NCI-H1048 (cell line): ENCODE data around the gene BTG1.
"Not testable (repeated sequence)": the region's sequence is repeated elsewhere in the genome, so short reads cannot be mapped to it uniquely, and the experiment has no call there.

ENCODE experiments used
- DNase-seq: peaks from one replicate; lab custom pipeline; 2025; lab: John Stamatoyannopoulos, UW

The BTG1 gene

GRCh38 chr12:92149563-92149962 is 3.9 kb upstream of the BTG1 start:
- DNase-seq = no peak

- no peak for DNase-seq
Measured at GRCh38 chr12:92147491-92147890, 1.8 kb upstream of the BTG1 start.

- no peak for DNase-seq
Measured at GRCh38 chr12:92146497-92147224, 1.0 kb upstream of the BTG1 start.

DNA sequence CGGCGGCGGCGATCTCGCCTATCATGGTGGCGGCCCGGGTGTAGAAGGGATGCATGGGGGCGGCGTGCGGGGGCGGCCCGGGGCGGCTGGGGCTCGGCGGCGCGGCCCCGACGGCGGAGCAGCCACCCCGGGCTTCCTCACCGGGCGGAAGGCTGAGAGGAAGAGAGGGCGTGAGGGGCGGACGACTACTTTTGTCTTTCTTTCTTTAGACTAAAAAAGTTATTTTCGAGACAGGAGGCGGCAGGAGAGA is 240 bp downstream of the BTG1 start:
- no peak for DNase-seq

- DNase-seq = no peak
Measured at GRCh38 chr12:92144631-92145480, 790 bp downstream of the BTG1 start.

GRCh38 chr12:92143686-92144630 is 1.7 kb downstream of the BTG1 start:
- no peak for DNase-seq

GRCh38 chr12:92143258-92143657 is 2.4 kb downstream of the BTG1 start:
- no peak for DNase-seq

DNA sequence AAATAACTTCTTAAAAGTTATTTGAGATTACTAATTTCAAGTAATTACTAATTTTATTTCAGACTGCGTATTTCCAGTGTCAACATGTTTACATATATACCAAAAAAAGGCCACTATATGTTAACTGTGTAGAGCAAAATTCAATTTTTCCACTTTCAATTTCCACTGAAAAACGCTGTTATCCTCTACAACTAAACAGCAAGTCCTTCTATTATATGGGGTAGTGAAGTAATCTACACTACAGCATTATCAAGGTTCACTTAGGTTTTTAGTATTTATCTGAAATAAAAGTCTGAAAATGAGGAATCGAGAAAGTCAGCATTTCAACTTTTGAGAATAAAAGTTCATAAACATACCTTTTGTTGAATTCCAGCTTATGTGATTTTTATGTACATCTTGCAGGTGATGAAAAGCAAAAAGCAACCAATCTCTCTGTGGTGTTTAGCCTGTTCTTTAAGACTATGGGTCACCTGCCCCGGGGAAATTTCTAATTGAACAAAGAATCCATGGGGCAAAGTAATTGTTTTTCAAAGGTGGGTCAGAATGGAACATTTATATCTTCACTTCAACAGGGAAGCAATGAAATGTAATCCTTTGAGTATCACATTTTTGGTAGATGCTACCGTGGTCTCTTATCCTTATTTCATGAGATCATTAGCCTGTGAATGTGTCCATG is 3.3 kb downstream of the BTG1 start:
- no peak for DNase-seq

DNA sequence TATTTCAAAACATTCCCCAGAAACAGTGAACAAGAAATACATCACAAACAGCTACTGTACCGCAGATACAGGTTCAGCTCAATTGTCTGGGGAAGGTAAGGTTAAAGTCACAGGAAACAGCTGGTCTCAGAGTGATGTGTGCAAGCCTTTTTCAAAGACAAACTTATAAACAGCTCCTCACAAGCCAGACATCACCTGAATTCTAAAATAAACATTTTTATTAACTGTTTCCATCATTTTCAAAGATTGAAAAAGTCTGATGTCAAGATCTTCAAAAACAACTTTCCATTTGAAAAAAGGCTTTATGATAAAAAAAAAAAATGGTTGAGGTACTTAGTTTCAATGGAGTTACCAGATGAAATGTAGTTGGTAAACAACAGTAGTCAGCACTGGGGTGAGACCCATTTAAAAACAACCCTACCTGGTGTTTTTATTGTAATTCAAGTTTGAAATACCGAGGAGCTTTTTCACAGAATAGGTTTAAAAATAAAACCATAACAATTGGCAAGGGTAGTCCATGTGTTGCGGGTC is 4.0 kb downstream of the BTG1 start:
- no peak for DNase-seq

DNA sequence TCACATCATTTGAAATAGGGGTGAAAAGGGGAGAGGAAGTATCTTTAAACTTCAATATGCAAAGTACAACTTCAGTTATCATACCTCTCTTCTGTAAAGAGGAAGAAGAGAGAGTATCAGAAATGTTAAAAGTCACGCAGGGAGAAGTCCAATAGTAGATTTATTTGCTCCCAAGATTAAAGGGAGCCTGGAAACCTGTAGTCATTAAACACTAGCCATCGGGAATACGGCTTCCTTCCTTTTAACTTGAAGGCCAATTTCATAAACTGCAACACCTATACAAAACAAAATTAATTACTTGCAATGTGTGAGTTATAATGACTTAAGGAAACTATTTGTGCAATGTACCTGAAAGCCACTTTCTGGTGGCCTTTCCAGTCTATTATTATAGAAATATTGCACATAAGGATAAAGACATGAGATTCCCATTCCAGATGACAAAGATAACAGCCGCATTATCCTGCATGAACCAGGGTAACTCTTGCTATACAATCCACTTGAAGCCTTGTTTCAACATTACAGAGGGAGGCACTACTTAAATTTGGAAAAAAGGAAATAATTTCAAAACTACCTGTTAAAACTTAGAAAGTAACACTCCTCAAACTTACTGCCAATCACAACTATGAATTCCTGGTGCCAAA is 4.6 kb downstream of the BTG1 start:
- no peak for DNase-seq

GRCh38 chr12:92140156-92140555 is 5.5 kb downstream of the BTG1 start:
- no peak for DNase-seq

DNA sequence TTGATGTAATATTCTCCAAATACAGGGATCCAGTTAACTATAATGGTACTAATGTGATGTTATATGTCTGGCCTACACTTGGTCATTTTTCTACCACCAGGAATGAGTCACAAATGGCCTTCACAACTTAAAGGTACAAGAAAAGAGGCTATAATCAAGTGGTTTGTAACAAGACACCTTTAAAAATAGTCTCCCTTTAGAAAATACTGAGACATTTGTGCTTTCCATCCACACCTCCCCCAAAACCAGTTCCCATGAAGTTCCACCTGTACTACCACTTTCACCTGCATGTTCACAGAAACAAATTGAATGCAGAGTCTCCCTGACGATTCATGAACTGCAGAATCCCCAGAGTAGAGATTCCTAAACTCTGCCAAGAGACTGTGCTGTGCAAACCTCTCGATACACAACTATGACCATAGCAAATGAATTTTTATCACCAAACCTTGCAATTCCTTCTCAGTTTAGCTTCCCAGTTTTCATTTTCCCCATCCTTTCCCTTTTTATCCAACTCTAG is 6.0 kb downstream of the BTG1 start:
- DNase-seq = no peak

- DNase-seq = no peak
Measured at GRCh38 chr12:92138626-92139025, 7.0 kb downstream of the BTG1 start.

GRCh38 chr12:92138144-92138543 is 7.5 kb downstream of the BTG1 start:
- no peak for DNase-seq

- DNase-seq = no peak
Measured at GRCh38 chr12:92136965-92137721, 8.5 kb downstream of the BTG1 start.

GRCh38 chr12:92136026-92136730 is 9.5 kb downstream of the BTG1 start:
- DNase-seq = no peak

GRCh38 chr12:92135541-92135940 is 10.1 kb downstream of the BTG1 start:
- not testable (repeated sequence) for DNase-seq

DNA sequence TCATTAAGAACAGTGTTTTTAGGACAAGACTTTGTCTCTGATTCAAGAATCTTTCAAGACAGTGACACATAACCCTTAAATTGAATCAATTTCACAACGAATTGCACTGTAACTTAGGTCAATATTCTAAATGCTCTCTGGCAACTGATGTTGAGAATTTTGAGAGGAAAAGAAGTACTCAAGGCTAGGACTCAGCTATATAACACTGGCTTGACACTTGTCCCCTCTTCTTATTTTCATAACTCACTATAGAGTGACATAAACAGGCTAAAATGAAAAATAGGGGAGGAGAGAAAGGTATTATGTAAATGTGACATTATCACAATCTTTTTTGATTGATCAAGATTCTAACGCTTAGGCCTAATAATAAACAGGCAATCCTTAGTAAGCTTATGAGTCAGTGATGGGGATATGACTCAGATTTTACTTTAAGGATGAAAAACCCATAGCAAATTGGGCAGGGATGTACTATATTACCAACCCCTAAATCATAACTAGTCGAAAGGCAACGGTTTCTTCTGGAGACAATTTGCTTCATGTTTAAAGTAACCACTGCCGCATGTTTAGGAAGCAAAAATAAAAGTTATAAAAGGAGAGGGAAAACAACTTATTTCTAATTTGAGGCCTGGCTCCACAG is 10.9 kb downstream of the BTG1 start:
- DNase-seq = no peak
